ENCODE measurements around the gene ATP9A. TPM values are rescaled to one million over a fixed set of nuclear protein-coding genes. Genes with fewer than 3 reads are reported as not detected.
A peak's percentile ranks its signal among the peaks of the same experiment; 100 is the strongest.

Gene ATP9A
- total RNA-seq, 2 experiments from 2014 or later: 0.58 to 0.65 TPM

DNA sequence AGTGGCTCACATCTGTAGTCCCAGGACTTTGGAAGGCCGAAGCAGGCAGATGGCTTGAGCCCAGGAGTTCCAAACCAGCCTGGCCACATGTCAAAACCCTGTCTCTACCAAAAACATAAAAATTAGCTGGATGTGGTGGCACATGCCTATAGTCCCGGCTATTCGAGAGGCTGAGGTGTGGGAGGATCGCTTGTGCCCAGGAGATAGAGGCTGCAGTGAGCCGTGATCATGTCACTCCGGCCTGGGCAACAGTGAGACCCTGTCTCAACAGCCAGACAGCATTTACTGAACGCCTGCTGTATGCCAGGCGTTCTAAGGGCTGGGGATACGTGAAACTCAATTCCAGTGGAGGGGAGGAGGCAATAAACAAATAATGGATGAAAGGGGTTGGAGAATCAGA lies 69.9 kb downstream of the ATP9A start:
- no peak for DNase-seq
- Mint-ChIP-seq H3K27me3 (peaks cover 14% of the 10 kb centered on the region), H3K4me3 (no peak overlapping the region), H3K4me1 (ENCODE audit: low read depth) (peaks cover 19% of the 10 kb centered on the region), H3K27ac (no peak overlapping the region), H3K36me3 (ENCODE audit: low read depth) (no peaks in the 10 kb centered on the region), H3K9me3 (no peaks in the 10 kb centered on the region)
- no peak for ATAC-seq
- TF ChIP-seq, protein P1, sequence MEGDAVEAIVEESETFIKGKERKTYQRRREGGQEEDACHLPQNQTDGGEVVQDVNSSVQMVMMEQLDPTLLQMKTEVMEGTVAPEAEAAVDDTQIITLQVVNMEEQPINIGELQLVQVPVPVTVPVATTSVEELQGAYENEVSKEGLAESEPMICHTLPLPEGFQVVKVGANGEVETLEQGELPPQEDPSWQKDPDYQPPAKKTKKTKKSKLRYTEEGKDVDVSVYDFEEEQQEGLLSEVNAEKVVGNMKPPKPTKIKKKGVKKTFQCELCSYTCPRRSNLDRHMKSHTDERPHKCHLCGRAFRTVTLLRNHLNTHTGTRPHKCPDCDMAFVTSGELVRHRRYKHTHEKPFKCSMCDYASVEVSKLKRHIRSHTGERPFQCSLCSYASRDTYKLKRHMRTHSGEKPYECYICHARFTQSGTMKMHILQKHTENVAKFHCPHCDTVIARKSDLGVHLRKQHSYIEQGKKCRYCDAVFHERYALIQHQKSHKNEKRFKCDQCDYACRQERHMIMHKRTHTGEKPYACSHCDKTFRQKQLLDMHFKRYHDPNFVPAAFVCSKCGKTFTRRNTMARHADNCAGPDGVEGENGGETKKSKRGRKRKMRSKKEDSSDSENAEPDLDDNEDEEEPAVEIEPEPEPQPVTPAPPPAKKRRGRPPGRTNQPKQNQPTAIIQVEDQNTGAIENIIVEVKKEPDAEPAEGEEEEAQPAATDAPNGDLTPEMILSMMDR (IDR thresholded peaks at IDR 0.05): no peak
- intact Hi-C loops (cut with micrococcal nuclease): no loop called here
- ChIA-PET CTCF (interaction anchor here (1.9 kb wide), 1 partner anchor 102 kb away, joined by 5 read pairs; no protein-coding TSS in a partner anchor), POLR2A (no interaction called here)

DNA sequence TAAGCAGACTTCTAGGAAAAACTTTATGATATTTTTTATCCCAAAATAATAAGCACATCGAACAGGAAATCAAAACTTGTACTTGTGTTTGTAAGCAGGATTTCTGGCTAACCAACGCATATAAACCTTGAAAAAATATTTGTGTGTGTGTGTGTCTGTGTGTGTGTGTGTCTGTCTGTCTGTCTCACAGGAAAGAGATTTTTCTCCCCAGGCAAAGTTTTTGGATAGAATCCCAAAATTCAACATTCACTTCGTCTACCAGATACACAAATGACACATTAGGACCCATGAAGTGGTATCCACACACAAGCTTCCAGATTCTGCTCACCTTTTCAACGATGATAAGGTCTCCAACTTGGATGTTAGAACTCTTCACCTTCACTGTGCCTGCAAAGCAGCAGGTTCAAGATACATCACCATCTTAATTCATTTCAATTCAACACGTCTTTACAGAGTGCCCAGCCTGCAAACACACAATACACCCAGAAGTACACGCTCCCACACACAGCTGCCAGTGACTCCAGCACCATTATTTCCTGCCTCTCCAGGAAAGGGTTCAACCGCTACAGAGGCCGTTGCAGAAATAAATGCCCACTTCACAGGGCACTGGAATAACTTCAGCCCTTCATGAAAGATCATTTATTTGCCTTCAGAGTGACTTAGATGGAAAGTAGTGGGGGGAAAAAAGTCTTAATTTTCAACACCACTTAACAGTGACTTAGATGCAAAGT lies 70.9 kb downstream of the ATP9A start:
- H3K4me1 Mint-ChIP-seq (ENCODE audit: low read depth): peaks cover 19% of the 10 kb centered on the region
- intact Hi-C loops (cut with micrococcal nuclease): no loop called here
- no peak for DNase-seq

DNA sequence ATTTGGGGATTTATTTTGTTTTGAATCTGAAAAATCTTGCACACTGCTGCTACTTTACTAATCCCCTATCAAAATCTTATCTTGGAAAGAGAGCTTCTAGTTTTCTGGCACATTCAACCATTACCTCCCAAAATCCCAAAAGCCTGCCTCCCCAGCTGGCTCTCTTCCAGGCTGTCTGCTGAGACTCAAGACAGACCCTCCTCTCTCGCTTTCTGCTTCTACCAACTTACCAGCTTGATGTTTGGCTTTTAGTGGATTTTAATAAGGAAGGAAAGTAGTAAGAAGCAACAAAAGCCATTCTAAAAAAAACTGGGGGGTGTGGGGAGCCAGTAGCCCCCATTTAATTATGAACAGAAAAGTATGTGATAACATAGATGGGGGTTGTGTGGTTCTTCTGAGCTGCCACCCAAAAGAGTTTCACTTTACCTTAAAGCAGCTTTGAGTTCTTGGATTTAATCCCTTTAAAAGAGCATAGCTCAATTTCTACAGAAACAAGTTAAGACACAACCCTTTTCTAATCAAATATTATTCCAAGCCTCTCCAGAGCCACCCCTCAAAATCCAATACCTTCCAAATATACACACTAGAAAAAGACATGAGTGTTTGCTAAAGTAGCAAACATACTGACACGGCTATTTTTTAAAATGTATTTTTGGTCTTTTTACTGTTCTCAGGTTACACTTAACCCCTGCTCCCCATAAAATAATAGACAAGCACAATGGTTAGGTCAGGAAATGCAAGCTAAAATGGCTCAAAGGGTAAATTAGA lies 71.7 kb downstream of the ATP9A start:
- intact Hi-C loops (cut with micrococcal nuclease): no loop called here
- Mint-ChIP-seq H3K27ac (no peak overlapping the region), H3K27me3 (peaks cover 16% of the 10 kb centered on the region), H3K4me3 (no peak overlapping the region), H3K4me1 (ENCODE audit: low read depth) (peaks cover 19% of the 10 kb centered on the region), H3K36me3 (ENCODE audit: low read depth) (no peaks in the 10 kb centered on the region), H3K9me3 (no peaks in the 10 kb centered on the region)
- ChIA-PET CTCF (interaction anchor here (1.4 kb wide), 1 partner anchor 103 kb away, joined by 4 read pairs; no protein-coding TSS in a partner anchor), POLR2A (no interaction called here)
- TF ChIP-seq, protein P1 (IDR thresholded peaks at IDR 0.05): no peak
- no peak for ATAC-seq
- DNase-seq: no peak

More for the DNA sequence above, 70.9 kb downstream of the ATP9A start:
- Mint-ChIP-seq H3K36me3 (ENCODE audit: low read depth) (no peaks in the 10 kb centered on the region), H3K27me3 (peaks cover 14% of the 10 kb centered on the region), H3K4me3 (no peak overlapping the region), H3K9me3 (no peaks in the 10 kb centered on the region), H3K27ac (no peak overlapping the region)
- TF ChIP-seq, protein P1 (IDR thresholded peaks at IDR 0.05): no peak
- CTCF ChIA-PET: interaction anchor here (1.4 to 1.9 kb wide), 2 partner anchors 102 to 103 kb away, joined by 4 to 5 read pairs; no protein-coding TSS in a partner anchor
- no peak for ATAC-seq
- POLR2A ChIA-PET: no interaction called here

DNA sequence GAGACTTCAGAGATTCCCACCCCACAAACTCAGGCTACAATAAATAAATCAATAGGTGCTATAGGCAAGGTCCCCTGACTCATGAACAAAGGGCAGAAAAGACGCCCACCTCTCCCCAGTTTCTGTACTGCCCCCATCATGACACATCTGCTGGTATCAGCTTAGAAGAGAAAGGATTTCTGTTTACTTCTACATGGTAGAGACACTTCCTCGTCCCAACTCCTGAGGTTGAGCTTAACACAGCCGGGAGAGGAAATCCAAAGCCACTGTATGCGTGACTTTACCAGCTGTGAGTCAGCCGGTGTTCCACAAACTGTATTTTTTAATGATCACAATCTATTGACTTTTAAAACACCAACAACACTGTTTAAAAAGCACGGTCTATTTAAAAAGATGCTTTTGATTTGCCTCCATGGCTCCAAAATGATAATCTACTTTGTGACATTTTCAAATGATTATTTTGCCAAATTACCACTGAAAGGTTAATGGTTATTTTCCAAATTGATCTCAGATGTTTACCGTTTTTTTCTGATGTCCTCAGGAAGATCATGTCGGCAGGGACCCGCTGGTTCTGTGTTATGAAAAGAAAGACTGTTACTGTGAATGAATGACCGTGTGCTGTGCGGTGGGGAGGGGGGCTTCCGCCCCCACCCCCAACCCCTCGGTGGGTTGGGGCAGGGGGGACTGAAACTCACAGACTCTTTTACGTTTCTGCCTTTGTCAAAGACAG lies 72.5 kb downstream of the ATP9A start:
- intact Hi-C loops (cut with micrococcal nuclease): no loop called here
- Mint-ChIP-seq H3K4me3 (no peak overlapping the region), H3K36me3 (ENCODE audit: low read depth) (no peaks in the 10 kb centered on the region), H3K27ac (no peak overlapping the region), H3K9me3 (no peaks in the 10 kb centered on the region), H3K4me1 (ENCODE audit: low read depth) (peaks cover 19% of the 10 kb centered on the region), H3K27me3 (peaks cover 16% of the 10 kb centered on the region)
- peak; percentile 53 for DNase-seq
- ChIA-PET POLR2A (no interaction called here), CTCF (interaction anchor here (1.4 kb wide), 1 partner anchor 104 kb away, joined by 4 read pairs; no protein-coding TSS in a partner anchor)
- TF ChIP-seq, protein P1 (IDR thresholded peaks at IDR 0.05): no peak
- ATAC-seq: peak; percentile 67

All from activated CD8-positive, alpha-beta T cell treated with anti-CD3 and anti-CD28 coated beads for 36 hours (primary cell).